ENCODE measurements around the gene PHETA1. TPM values are rescaled to one million over a fixed set of nuclear protein-coding genes. Genes with fewer than 3 reads are reported as not detected.
A peak's percentile ranks its signal among the peaks of the same experiment; 100 is the strongest.

The PHETA1 gene
- polyA plus RNA-seq, 1 of the 3 experiments (the other 2 are of a cell fraction), result 7.3 TPM

DNA sequence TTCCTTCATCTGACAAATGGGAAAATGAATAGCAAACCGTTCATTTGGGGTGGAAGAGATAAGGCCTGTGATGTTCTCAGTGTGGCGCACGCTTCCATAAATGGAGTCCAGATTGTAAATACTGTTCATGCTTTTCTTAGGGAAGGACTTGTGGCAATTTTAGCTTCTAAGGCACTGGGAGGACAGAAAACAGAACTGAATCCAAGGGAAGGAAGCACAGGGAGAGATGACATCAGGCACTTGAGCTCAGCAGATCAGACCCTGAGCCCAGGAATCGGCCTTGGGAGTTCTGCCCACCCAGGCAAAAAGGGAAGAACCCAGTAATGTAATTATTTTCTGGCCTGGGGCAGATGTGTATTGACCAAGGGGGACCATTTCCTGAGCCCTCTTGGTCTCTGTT is 29.6 kb upstream of the PHETA1 start:
- CTCF ChIA-PET, result interaction anchor here (0.7 to 19.6 kb wide), 3 partner anchors 12 to 462 kb away, joined by 3 to 618 read pairs (median 98); no protein-coding TSS in a partner anchor
- Histone ChIP-seq H3K9me2 (no peaks in the 10 kb centered on the region), H4K20me1 (ENCODE audit: insufficient read depth) (no peaks in the 10 kb centered on the region), H3K4me3 (ENCODE audit: low read depth in 2 of 2, low read length in 1 of 2) (no peak overlapping the region), H3K9me3 (no peaks in the 10 kb centered on the region), H3K36me3 (replicated peaks in 1 of 2; ENCODE audit: control insufficient read depth in 1 of 2, insufficient read depth in 2 of 2, low read length in 1 of 2) (no peaks in the 10 kb centered on the region), H3K4me1 (ENCODE audit: control insufficient read depth in 1 of 2, insufficient read depth in 2 of 2, low read depth in 1 of 2, low read length in 1 of 2) (peaks cover 0 to 9% of the 10 kb centered on the region in 2 experiments; a peak in 2 of 4 replicates), H3K4me2 (no peak overlapping the region), H3K27me3 (ENCODE audit: insufficient read depth) (no peaks in the 10 kb centered on the region), H3K27ac (ENCODE audit: low read depth in 2 of 2, low read length in 1 of 2) (no peak overlapping the region), H2AFZ (ENCODE audit: low read depth) (no peak overlapping the region), H3K79me2 (ENCODE audit: insufficient read depth) (no peaks in the 10 kb centered on the region), H3K9ac (no peak overlapping the region), H3F3A (replicated peaks; ENCODE audit: insufficient read depth) (peaks cover 16% of the 10 kb centered on the region)
- TF ChIP-seq NFIC (IDR thresholded peaks at IDR 0.05; ENCODE audit: borderline replicate concordance) (no peak), MXI1 (IDR thresholded peaks at IDR 0.05; ENCODE audit: low read depth, low read length) (no peak), FOSL2 (IDR thresholded peaks at IDR 0.05; ENCODE audit: borderline replicate concordance, low read depth) (no peak), SMC3 (IDR thresholded peaks at IDR 0.05; ENCODE audit: low read depth, low read length) (no peak)
- TF ChIP-seq, protein P1, sequence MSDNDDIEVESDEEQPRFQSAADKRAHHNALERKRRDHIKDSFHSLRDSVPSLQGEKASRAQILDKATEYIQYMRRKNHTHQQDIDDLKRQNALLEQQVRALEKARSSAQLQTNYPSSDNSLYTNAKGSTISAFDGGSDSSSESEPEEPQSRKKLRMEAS (IDR thresholded peaks at IDR 0.05; ENCODE audit: low read depth), result no peak
- DNase-seq, result no peak
- POLR2A ChIA-PET, result no interaction called here
- 92% methylated on average over 4 of the region's 4 CpGs for WGBS (ENCODE audit: low lambda C conversion rate)

DNA sequence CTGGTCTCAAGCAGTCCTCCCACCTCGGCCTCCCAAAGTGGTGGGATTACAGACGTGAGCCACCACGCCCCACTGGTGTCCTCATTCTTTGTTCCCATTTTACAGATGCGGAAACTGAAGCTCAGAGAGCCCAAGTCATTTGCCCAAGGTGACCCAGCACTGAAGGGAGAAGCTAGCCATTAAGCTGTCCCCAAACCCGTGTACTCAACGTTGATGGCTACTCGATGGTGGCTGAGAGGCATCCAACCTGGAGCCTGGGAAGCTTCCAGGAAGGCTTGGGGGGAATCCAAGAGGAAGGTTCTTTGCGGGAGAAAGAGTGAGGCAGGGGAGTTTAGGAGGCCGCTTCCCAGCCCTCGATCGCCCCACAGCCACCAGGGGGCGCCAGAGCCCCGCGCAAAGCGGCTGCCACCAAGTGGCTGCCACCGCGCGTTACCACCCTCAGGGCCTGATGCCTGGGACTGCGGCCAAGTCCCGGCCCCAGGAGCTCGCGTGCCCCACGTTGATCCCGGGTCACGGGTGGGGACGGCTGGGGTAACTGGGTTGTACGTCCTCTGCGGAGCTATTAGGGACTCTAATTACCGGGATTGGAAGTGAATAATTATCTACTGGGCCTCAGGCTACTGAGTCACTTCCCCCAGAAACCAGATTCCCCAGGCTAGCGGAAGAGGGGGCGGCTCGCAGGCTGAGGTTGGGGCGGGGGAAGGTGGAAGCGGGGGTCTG is 28.0 kb upstream of the PHETA1 start:
- DNase-seq, result peak; percentile 92
- 7% methylated on average over 23 of the region's 34 CpGs for WGBS (ENCODE audit: low lambda C conversion rate)
- H3K4me2 ChIP-seq, result peak overlapping the region; percentile 81

More for the DNA sequence above, 28.0 kb upstream of the PHETA1 start:
- ChIA-PET POLR2A (interaction anchor here (0.7 to 0.9 kb wide), 2 partner anchors 53 to 58 kb away, joined by 3 to 4 read pairs; no protein-coding TSS in a partner anchor), CTCF (interaction anchor here (0.6 to 19.6 kb wide), 72 partner anchors 8 to 1463 kb away, joined by 3 to 618 read pairs (median 6); partner anchors contain the start of gene PHETA1)
- Histone ChIP-seq H3F3A (replicated peaks; ENCODE audit: insufficient read depth) (peaks cover 11% of the 10 kb centered on the region), H3K27me3 (ENCODE audit: insufficient read depth) (no peaks in the 10 kb centered on the region), H3K79me2 (ENCODE audit: insufficient read depth) (no peaks in the 10 kb centered on the region), H3K36me3 (replicated peaks in 1 of 2; ENCODE audit: control insufficient read depth in 1 of 2, insufficient read depth in 2 of 2, low read length in 1 of 2) (no peaks in the 10 kb centered on the region), H2AFZ (ENCODE audit: low read depth) (peak overlapping the region; percentile 91), H3K9ac (peak overlapping the region; percentile 49; the same call in 1 of the 2 replicates), H4K20me1 (ENCODE audit: insufficient read depth) (no peaks in the 10 kb centered on the region), H3K4me3 (ENCODE audit: low read depth in 2 of 2, low read length in 1 of 2) (peak overlapping the region; percentile 30 to 63), H3K4me1 (ENCODE audit: control insufficient read depth in 1 of 2, insufficient read depth in 2 of 2, low read depth in 1 of 2, low read length in 1 of 2) (peaks cover 0 to 9% of the 10 kb centered on the region in 2 experiments; a peak in 2 of 4 replicates), H3K9me3 (no peaks in the 10 kb centered on the region), H3K9me2 (no peaks in the 10 kb centered on the region), H3K27ac (ENCODE audit: low read depth in 2 of 2, low read length in 1 of 2) (no peak overlapping the region; a peak in 1 of 4 replicates)
- peak; percentile 39; the same call in 1 of the 2 replicates for TF ChIP-seq FOSL2 (IDR thresholded peaks at IDR 0.05; ENCODE audit: borderline replicate concordance, low read depth)
- TF ChIP-seq, protein P1 (IDR thresholded peaks at IDR 0.05; ENCODE audit: low read depth), result peak; percentile 39; the same call in 1 of the 2 replicates
- TF ChIP-seq RAD21 (IDR thresholded peaks at IDR 0.05; ENCODE audit: low read length), result peak; percentile 91
- TF ChIP-seq SIN3A (IDR thresholded peaks at IDR 0.05; ENCODE audit: borderline replicate concordance, low read depth, low read length), result 0 out of 2 replicates have a peak, but pooled peaks have one; percentile 27
- peak; percentile 30; the same call in 1 of the 2 replicates for TF ChIP-seq TCF12 (IDR thresholded peaks at IDR 0.05)
- TF ChIP-seq SMC3 (IDR thresholded peaks at IDR 0.05; ENCODE audit: low read depth, low read length), result peak; percentile 95
- TF ChIP-seq MXI1 (IDR thresholded peaks at IDR 0.05; ENCODE audit: low read depth, low read length), result peak; percentile 33; the same call in 1 of the 2 replicates
- TF ChIP-seq, protein P2, sequence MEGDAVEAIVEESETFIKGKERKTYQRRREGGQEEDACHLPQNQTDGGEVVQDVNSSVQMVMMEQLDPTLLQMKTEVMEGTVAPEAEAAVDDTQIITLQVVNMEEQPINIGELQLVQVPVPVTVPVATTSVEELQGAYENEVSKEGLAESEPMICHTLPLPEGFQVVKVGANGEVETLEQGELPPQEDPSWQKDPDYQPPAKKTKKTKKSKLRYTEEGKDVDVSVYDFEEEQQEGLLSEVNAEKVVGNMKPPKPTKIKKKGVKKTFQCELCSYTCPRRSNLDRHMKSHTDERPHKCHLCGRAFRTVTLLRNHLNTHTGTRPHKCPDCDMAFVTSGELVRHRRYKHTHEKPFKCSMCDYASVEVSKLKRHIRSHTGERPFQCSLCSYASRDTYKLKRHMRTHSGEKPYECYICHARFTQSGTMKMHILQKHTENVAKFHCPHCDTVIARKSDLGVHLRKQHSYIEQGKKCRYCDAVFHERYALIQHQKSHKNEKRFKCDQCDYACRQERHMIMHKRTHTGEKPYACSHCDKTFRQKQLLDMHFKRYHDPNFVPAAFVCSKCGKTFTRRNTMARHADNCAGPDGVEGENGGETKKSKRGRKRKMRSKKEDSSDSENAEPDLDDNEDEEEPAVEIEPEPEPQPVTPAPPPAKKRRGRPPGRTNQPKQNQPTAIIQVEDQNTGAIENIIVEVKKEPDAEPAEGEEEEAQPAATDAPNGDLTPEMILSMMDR (IDR thresholded peaks at IDR 0.05), result peak; percentile 97
- TF ChIP-seq, protein P3, sequence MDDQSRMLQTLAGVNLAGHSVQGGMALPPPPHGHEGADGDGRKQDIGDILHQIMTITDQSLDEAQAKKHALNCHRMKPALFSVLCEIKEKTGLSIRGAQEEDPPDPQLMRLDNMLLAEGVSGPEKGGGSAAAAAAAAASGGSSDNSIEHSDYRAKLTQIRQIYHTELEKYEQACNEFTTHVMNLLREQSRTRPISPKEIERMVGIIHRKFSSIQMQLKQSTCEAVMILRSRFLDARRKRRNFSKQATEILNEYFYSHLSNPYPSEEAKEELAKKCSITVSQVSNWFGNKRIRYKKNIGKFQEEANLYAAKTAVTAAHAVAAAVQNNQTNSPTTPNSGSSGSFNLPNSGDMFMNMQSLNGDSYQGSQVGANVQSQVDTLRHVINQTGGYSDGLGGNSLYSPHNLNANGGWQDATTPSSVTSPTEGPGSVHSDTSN (IDR thresholded peaks at IDR 0.05), result peak; percentile 51
- TF ChIP-seq EZH2phosphoT487 (IDR thresholded peaks at IDR 0.05; ENCODE audit: borderline replicate concordance, low read depth), result no peak
- TF ChIP-seq NFIC (IDR thresholded peaks at IDR 0.05; ENCODE audit: borderline replicate concordance), result peak; percentile 74
- no peak for TF ChIP-seq NRF1 (IDR thresholded peaks at IDR 0.05; ENCODE audit: low read depth, low read length)
- peak; percentile 51 for TF ChIP-seq CHD2 (IDR thresholded peaks at IDR 0.05; ENCODE audit: low read length, partially characterized antibody)
- TF ChIP-seq GATA2 (CRISPR knock-in tag; IDR thresholded peaks at IDR 0.05), result no peak
- TF ChIP-seq, protein P4, sequence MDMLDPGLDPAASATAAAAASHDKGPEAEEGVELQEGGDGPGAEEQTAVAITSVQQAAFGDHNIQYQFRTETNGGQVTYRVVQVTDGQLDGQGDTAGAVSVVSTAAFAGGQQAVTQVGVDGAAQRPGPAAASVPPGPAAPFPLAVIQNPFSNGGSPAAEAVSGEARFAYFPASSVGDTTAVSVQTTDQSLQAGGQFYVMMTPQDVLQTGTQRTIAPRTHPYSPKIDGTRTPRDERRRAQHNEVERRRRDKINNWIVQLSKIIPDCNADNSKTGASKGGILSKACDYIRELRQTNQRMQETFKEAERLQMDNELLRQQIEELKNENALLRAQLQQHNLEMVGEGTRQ (IDR thresholded peaks at IDR 0.05; ENCODE audit: borderline replicate concordance, low read depth, low read length), result no peak
- TF ChIP-seq RCOR1 (IDR thresholded peaks at IDR 0.05; ENCODE audit: low read length), result peak; percentile 15; the same call in 1 of the 2 replicates
- peak in 1 of 2 experiments; percentile 8; a peak in 1 of 4 replicates for TF ChIP-seq EP300 (IDR thresholded peaks at IDR 0.05; ENCODE audit: borderline replicate concordance in 1 of 2, low read depth in 1 of 2, low read length in 1 of 2)
